ENCODE data around the gene OLFM1.

The OLFM1 gene

DNA sequence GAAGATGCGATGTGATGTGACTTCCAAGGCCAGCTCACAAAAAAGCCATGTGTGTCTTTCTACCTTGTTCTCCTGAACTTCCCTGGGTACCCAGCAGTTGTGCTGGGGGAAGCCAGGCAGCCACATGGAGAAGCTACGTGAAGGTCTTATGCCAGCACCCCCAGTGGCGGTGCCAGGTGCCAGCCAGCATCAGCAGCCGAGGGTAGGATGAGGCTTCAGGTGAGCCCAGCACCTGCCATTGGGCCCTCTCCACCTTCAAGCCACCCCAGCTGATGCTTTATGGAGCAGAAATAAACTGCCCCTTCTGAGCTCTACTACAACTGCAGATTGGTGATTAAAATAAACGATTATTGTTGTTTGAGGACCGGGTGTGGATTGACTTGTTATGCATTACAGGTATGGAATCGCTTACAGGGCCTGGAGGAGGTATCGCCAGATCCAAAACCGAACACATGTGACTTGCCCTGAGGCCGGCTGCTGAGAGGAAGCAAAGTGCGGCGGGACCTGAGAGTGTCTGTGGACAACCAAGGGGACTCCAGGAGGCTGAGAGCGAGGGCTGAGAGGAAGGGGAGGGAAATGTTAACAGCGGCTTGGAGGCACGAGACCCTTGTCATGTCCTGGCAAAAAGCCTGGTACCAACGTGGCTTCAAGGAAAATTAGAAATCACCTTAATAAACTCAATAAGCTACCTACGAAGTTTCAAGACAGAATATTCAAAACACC, 36.0 kb upstream of the OLFM1 start:
- peaks cover 0 to 13% (median 0%) of the 10 kb centered on the region in 3 donors for H3K9me3 ChIP-seq
- peaks cover 0 to 75% of the 10 kb centered on the region in 2 donors for H3K27me3 ChIP-seq
- no peaks in the 10 kb centered on the region for H3K36me3 ChIP-seq
- no peak overlapping the region for H3K27ac ChIP-seq
- H3K4me3 ChIP-seq: no peak overlapping the region
- TF ChIP-seq, protein P1, sequence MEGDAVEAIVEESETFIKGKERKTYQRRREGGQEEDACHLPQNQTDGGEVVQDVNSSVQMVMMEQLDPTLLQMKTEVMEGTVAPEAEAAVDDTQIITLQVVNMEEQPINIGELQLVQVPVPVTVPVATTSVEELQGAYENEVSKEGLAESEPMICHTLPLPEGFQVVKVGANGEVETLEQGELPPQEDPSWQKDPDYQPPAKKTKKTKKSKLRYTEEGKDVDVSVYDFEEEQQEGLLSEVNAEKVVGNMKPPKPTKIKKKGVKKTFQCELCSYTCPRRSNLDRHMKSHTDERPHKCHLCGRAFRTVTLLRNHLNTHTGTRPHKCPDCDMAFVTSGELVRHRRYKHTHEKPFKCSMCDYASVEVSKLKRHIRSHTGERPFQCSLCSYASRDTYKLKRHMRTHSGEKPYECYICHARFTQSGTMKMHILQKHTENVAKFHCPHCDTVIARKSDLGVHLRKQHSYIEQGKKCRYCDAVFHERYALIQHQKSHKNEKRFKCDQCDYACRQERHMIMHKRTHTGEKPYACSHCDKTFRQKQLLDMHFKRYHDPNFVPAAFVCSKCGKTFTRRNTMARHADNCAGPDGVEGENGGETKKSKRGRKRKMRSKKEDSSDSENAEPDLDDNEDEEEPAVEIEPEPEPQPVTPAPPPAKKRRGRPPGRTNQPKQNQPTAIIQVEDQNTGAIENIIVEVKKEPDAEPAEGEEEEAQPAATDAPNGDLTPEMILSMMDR (IDR thresholded peaks at IDR 0.05): no peak
- DNase-seq: peak in 1 of 2 donors; percentile 37
- H3K4me1 ChIP-seq: no peaks in the 10 kb centered on the region
- intact Hi-C loops (cut with DNase I; ENCODE audit: low total_unique reads): loop anchor here (5.0 kb wide), 1 partner anchor 491 kb away; no protein-coding TSS in a partner anchor

DNA sequence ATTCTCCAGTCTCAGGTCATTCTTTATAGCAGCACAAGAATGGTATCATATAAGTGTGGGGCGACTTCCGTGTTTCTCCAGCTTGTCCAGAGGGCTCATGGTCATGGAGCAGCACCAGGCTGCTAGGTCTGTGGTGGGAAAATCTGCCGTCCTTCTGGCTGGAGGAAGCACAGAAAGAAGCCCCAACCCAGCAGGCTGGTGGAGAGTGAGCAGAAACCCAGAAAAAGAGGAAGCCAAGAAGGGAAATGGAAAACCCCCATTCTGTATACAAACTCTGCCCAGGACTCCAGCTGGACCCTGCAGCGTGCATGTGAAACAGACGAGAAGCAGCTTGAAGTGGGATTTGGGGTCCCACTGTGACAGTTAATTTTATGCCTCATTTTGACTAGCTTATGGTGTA, 34.3 kb upstream of the OLFM1 start:
- TF ChIP-seq, protein P1 (IDR thresholded peaks at IDR 0.05): no peak
- peak in 1 of 2 donors; percentile 16 for DNase-seq
- H3K4me3 ChIP-seq: no peak overlapping the region

DNA sequence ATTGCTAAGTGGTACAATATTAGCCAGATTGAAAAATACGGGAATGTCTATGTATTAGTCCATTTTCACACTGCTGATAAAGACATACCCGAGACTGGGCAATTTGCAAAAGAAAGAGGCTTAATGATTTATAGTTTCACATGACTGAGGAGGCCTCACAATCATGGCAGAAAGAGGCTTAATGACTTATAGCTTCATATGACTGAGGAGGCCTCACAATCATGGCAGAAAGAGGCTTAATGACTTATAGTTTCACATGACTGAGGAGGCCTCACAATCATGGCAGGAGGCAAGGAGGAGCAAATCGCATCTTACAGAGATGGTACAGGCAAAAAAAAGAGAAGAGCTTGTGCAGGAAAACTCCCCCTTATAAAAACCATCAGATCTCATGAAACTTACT, 32.3 kb upstream of the OLFM1 start:
- TF ChIP-seq, protein P1 (IDR thresholded peaks at IDR 0.05): no peak

More for the DNA sequence above, 34.3 kb upstream of the OLFM1 start:
- H3K36me3 ChIP-seq: no peaks in the 10 kb centered on the region
- intact Hi-C loops (cut with DNase I; ENCODE audit: low total_unique reads): loop anchor here (5.0 kb wide), 1 partner anchor 489 kb away; no protein-coding TSS in a partner anchor
- no peak overlapping the region for H3K27ac ChIP-seq
- H3K4me1 ChIP-seq: no peaks in the 10 kb centered on the region
- peaks cover 0 to 69% of the 10 kb centered on the region in 2 donors for H3K27me3 ChIP-seq
- peaks cover 0 to 13% (median 0%) of the 10 kb centered on the region in 3 donors for H3K9me3 ChIP-seq

DNA sequence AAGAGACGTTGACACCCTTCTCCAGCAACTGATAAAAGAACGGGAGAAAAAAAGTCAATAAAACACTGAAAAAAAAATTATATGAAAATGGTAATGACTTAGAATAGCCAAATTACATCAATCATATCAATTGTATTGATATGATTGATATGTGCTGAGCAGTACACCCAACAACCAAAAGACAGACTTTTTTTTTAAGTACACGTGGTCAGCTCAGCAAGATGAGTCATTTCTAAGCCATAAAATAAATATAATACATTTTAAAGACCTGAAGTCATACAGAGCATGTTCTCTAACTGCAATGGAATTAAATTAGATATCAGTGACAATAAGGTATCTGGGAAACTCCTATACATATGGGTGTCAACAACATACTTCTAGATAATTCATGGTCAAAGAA, 30.9 kb upstream of the OLFM1 start:
- TF ChIP-seq, protein P1 (IDR thresholded peaks at IDR 0.05): no peak
- H3K36me3 ChIP-seq: no peaks in the 10 kb centered on the region

More for the DNA sequence above, 32.3 kb upstream of the OLFM1 start:
- Histone ChIP-seq H3K36me3 (no peaks in the 10 kb centered on the region), H3K9me3 (peaks cover 0 to 13% (median 0%) of the 10 kb centered on the region in 3 donors), H3K27ac (no peak overlapping the region), H3K4me3 (no peak overlapping the region), H3K4me1 (no peaks in the 10 kb centered on the region), H3K27me3 (peaks cover 0 to 50% of the 10 kb centered on the region in 2 donors)
- intact Hi-C loops (cut with DNase I; ENCODE audit: low total_unique reads): no loop called here
- no peak for DNase-seq

DNA sequence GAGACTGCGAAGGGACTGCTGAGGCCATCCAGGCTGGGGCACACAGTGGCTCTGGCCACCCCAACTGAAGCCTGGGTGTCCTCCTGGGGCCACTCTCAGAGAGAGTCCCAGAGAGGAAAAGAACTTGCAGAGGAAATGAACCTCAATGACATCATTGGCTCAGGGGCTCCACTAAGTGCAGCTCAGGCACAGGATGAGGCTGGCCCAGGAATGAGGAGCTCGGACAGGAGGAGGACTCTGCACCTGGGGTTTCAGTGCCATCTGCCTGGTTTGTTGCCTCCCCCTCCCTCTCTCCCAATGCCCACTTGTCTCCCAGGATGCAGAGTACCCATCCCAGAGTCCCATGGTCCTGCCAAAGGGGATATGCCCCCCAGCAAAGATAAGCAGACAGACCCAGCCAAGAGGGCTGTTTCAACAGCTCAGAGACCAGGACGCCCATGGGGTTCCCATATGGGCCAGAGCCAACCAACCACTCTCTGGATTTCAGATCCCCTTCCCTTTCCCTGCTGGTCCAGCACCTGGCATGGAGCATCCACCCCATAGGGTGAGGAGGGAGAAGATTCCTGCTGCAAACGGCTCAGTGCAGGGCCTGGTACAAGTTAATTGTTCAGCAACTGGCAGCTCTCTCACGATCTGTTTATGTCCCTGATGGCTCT, 26.9 kb upstream of the OLFM1 start:
- intact Hi-C loops (cut with DNase I; ENCODE audit: low total_unique reads): no loop called here
- DNase-seq: peak in 1 of 2 donors; percentile 27

More for the DNA sequence above, 30.9 kb upstream of the OLFM1 start:
- Histone ChIP-seq H3K27ac (no peak overlapping the region), H3K4me3 (no peak overlapping the region), H3K4me1 (no peaks in the 10 kb centered on the region), H3K27me3 (peaks cover 0 to 49% of the 10 kb centered on the region in 2 donors), H3K9me3 (peaks cover 0 to 13% (median 0%) of the 10 kb centered on the region in 3 donors)
- DNase-seq: no peak
- intact Hi-C loops (cut with DNase I; ENCODE audit: low total_unique reads): no loop called here

More for the DNA sequence above, 26.9 kb upstream of the OLFM1 start:
- Histone ChIP-seq H3K9me3 (peaks cover 0 to 15% (median 11%) of the 10 kb centered on the region in 3 donors), H3K27me3 (peaks cover 0 to 40% of the 10 kb centered on the region in 2 donors), H3K4me3 (no peak overlapping the region), H3K4me1 (no peaks in the 10 kb centered on the region), H3K36me3 (no peaks in the 10 kb centered on the region), H3K27ac (no peak overlapping the region)
- TF ChIP-seq, protein P1 (IDR thresholded peaks at IDR 0.05): no peak

Data from tibial artery (tissue), 4 donors.